ENCODE results near the gene IGFBP1.

- TF ChIP-seq CTCF (IDR thresholded peaks at IDR 0.05; ENCODE audit: insufficient read depth, low read length): peak; percentile 47
- no peak for TF ChIP-seq POLR2AphosphoS5 (IDR thresholded peaks at IDR 0.05; ENCODE audit: low read depth)
- TF ChIP-seq REST (IDR thresholded peaks at IDR 0.05; ENCODE audit: insufficient replicate concordance, low read depth): no peak
Measured at GRCh38 chr7:45890902-45891461, 2.7 kb downstream of the IGFBP1 start.
